Neuronal stem cell (in vitro differentiated cells): ENCODE results near the gene RNF10.

Source experiments
- DNase-seq: peaks from one replicate; pipeline ENCODE4 v3.0.0-alpha.2; 2013; ENCODE audit warnings: low spot score
- H2AFZ ChIP-seq: one replicate; pipeline ENCODE4 v1.6.1; 2013; ENCODE audit warnings: mild to moderate bottlenecking, low read length, inconsistent platforms
- H2AK5ac ChIP-seq: 2 replicates; pipeline ENCODE4 v1.6.1; 2013; ENCODE audit warnings: low read depth, mild to moderate bottlenecking, inconsistent platforms, low read length, moderate library complexity, mixed read lengths
- H2BK120ac ChIP-seq: 2 replicates; pipeline ENCODE4 v1.6.1; 2013; ENCODE audit warnings: low read depth, mild to moderate bottlenecking, inconsistent platforms, low read length, moderate library complexity, mixed read lengths
- H2BK12ac ChIP-seq: one replicate; pipeline ENCODE4 v1.6.1; 2013; ENCODE audit warnings: low read length, inconsistent platforms
- H2BK15ac ChIP-seq: 2 replicates; pipeline ENCODE4 v1.6.1; 2013; ENCODE audit warnings: mild to moderate bottlenecking, low read length, inconsistent platforms, mixed read lengths
- H2BK5ac ChIP-seq: one replicate; pipeline ENCODE4 v1.6.1; 2013; ENCODE audit warnings: inconsistent platforms, mild to moderate bottlenecking, low read length, moderate library complexity
- H3K14ac ChIP-seq: one replicate; pipeline ENCODE4 v1.6.1; 2013; ENCODE audit warnings: low read length, inconsistent platforms
- H3K18ac ChIP-seq: 2 replicates; pipeline ENCODE4 v1.6.1; 2013; ENCODE audit warnings: low read length, inconsistent platforms
- H3K23ac ChIP-seq: 2 replicates; pipeline ENCODE4 v1.6.1; 2013; ENCODE audit warnings: low read depth, mild to moderate bottlenecking, mixed read lengths, low read length, inconsistent platforms; ENCODE audit not compliant: poor library complexity
- H3K27ac ChIP-seq: replicated peaks from 3 replicates; pipeline ENCODE4 v1.5.1; 2013; ENCODE audit warnings: low read length, inconsistent platforms
- H3K27me3 ChIP-seq, 3 experiments: 2 replicates each; pipeline ENCODE4 v1.6.1; 2013; ENCODE audit warnings: low read length in 3 of 3, mild to moderate bottlenecking in 2 of 3, inconsistent platforms in 1 of 3, low read depth in 1 of 3, mixed read lengths in 1 of 3, moderate library complexity in 1 of 3; ENCODE audit not compliant: control insufficient read depth in 3 of 3, insufficient read depth in 3 of 3
- H3K36me3 ChIP-seq, 2 donors: replicated peaks in 1 of 2; 2 replicates each; pipeline ENCODE4 v1.6.1; 2013; ENCODE audit warnings: low read length in 2 of 2; ENCODE audit not compliant: control insufficient read depth in 2 of 2, insufficient read depth in 2 of 2
- H3K4ac ChIP-seq: 2 replicates; pipeline ENCODE4 v1.6.1; 2013; ENCODE audit warnings: inconsistent platforms, mild to moderate bottlenecking, low read length, moderate library complexity
- H3K4me1 ChIP-seq, 2 donors: 1 replicate in 1 of 2; 2 replicates in 1 of 2; pipeline ENCODE4 v1.6.1; 2013; ENCODE audit warnings: low read length in 2 of 2, low read depth in 1 of 2; ENCODE audit not compliant: control insufficient read depth in 2 of 2, insufficient read depth in 1 of 2
- H3K4me2 ChIP-seq: one replicate; pipeline ENCODE4 v1.6.1; 2013; ENCODE audit warnings: mild to moderate bottlenecking, low read length, inconsistent platforms; ENCODE audit not compliant: insufficient read depth, poor library complexity, severe bottlenecking
- H3K4me3 ChIP-seq, 2 donors: 2 replicates each; pipeline ENCODE4 v1.5.1; 2013; ENCODE audit warnings: low read length in 2 of 2, mild to moderate bottlenecking in 2 of 2, inconsistent platforms in 1 of 2, moderate library complexity in 1 of 2
- H3K79me1 ChIP-seq: one replicate; pipeline ENCODE4 v1.6.1; 2013; ENCODE audit warnings: low read depth, mild to moderate bottlenecking, inconsistent platforms, low read length, moderate library complexity
- H3K9ac ChIP-seq: one replicate; pipeline ENCODE4 v1.6.1; 2013; ENCODE audit warnings: mild to moderate bottlenecking, low read depth, low read length, inconsistent platforms; ENCODE audit not compliant: poor library complexity
- H3K9me3 ChIP-seq, 2 donors: replicated peaks in 1 of 2; 2 replicates each; pipeline versions ENCODE3 to v1.6.1; 2013; ENCODE audit warnings: low read length in 2 of 2, mild to moderate bottlenecking in 2 of 2, inconsistent platforms in 1 of 2, low read depth in 1 of 2, mixed read lengths in 1 of 2, moderate library complexity in 1 of 2; ENCODE audit not compliant: control insufficient read depth in 2 of 2, insufficient read depth in 1 of 2
- H4K8ac ChIP-seq: one replicate; pipeline ENCODE4 v1.6.1; 2013; ENCODE audit warnings: low read depth, mild to moderate bottlenecking, inconsistent platforms, low read length, moderate library complexity
- H4K91ac ChIP-seq: one replicate; pipeline ENCODE4 v1.6.1; 2013; ENCODE audit warnings: low read length, low read depth, mild to moderate bottlenecking, inconsistent platforms; ENCODE audit not compliant: poor library complexity
- WGBS, 2 donors: extraction: QIAGEN DNeasy Blood & Tissue Kit; methylation state at CpG; one replicate each; pipeline ENCODE4 v1.1.7; 2013; ENCODE audit warnings: missing lambda C conversion rate in 2 of 2, mixed read lengths in 1 of 2; ENCODE audit not compliant: insufficient read length in 2 of 2, insufficient replicate concordance in 1 of 2; ENCODE audit errors: extremely low coverage in 2 of 2; 5-methylcytosine and 5-hydroxymethylcytosine counted together

RNF10 gene

DNA sequence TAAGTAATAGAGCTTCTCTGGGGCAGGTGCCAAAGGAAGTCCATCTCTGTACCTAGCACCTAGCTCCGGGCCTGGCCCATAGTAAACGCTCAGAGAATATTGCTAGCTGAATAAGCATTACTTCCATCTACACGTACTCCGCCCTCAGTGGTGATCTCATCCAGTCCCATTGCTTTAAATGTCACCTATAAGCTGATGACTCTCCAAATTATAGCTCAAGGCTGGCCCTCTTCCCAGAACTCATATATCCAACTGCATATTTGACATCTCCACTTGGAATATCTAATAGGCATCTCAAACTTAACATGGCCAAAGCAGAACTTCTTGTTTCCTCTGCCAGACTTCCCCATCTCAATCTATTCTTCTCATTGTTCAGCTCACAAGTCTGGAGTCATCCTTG is 45.1 kb upstream of the RNF10 start:
- no peak overlapping the region for H3K4me2 ChIP-seq
- no peak overlapping the region for H3K18ac ChIP-seq
- no peak overlapping the region for H4K91ac ChIP-seq
- H3K23ac ChIP-seq = no peak overlapping the region
- H3K36me3 ChIP-seq = peaks cover 0 to 25% of the 10 kb centered on the region in 2 donors
- H3K4me3 ChIP-seq = no peak overlapping the region
- H3K4ac ChIP-seq = no peak overlapping the region
- no peak for DNase-seq
- no peak overlapping the region for H2BK120ac ChIP-seq
- H2AK5ac ChIP-seq = no peak overlapping the region
- no CpG with 5 or more reads among the region's 4 CpGs for WGBS, 2 donors
- no peak overlapping the region for H2BK5ac ChIP-seq
- H3K9me3 ChIP-seq = peaks cover 0 to 2% of the 10 kb centered on the region in 2 donors
- peaks cover 0 to 3% of the 10 kb centered on the region in 2 donors for H3K4me1 ChIP-seq
- no peak overlapping the region for H2BK12ac ChIP-seq
- no peak overlapping the region for H2AFZ ChIP-seq
- H3K79me1 ChIP-seq = no peaks in the 10 kb centered on the region
- no peak overlapping the region for H3K27ac ChIP-seq
- H2BK15ac ChIP-seq = no peak overlapping the region
- H3K27me3 ChIP-seq = no peaks in the 10 kb centered on the region
- no peak overlapping the region for H3K14ac ChIP-seq
- H4K8ac ChIP-seq = no peak overlapping the region
- no peak overlapping the region for H3K9ac ChIP-seq

DNA sequence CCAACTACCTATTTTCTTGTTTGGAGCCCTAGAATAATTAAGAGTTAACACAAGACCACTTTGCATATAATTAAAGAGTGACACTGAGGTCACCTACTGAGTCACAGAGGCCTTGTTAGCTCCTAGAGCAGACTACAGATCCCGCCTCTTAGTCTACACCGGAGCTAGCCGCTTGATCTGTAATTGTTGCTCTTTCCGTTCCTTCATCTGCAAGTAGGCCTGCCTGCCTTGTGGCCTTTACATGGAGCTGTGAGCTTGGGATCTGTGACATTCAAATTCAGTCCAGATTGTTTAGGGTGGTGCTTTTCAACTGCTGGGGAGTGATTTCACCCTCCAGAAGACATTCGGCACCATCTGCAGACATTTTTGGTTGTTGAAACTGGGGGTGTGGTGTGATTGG is 43.8 kb upstream of the RNF10 start:
- Histone ChIP-seq H3K4me2 (no peak overlapping the region), H3K4me3 (peak overlapping the region in 1 of 2 donors; percentile 25), H3K9me3 (peaks cover 0 to 2% of the 10 kb centered on the region in 2 donors), H2AFZ (no peak overlapping the region), H3K9ac (no peak overlapping the region), H3K4ac (no peak overlapping the region), H3K36me3 (peaks cover 0 to 25% of the 10 kb centered on the region in 2 donors), H2BK120ac (no peak overlapping the region), H3K23ac (no peak overlapping the region), H3K79me1 (no peaks in the 10 kb centered on the region), H2BK5ac (no peak overlapping the region), H3K18ac (no peak overlapping the region), H2BK12ac (no peak overlapping the region), H3K27ac (no peak overlapping the region), H3K4me1 (peaks cover 2 to 7% of the 10 kb centered on the region in 2 donors), H4K8ac (no peak overlapping the region), H2AK5ac (no peak overlapping the region), H3K14ac (no peak overlapping the region), H4K91ac (no peak overlapping the region), H3K27me3 (no peaks in the 10 kb centered on the region), H2BK15ac (no peak overlapping the region)
- DNase-seq = no peak
- no CpG with 5 or more reads among the region's 5 CpGs for WGBS, 2 donors

- peaks cover 0 to 2% of the 10 kb centered on the region in 2 donors for H3K9me3 ChIP-seq
Observed at GRCh38 chr12:120490833-120491512, 43.2 kb upstream of the RNF10 start.

DNA sequence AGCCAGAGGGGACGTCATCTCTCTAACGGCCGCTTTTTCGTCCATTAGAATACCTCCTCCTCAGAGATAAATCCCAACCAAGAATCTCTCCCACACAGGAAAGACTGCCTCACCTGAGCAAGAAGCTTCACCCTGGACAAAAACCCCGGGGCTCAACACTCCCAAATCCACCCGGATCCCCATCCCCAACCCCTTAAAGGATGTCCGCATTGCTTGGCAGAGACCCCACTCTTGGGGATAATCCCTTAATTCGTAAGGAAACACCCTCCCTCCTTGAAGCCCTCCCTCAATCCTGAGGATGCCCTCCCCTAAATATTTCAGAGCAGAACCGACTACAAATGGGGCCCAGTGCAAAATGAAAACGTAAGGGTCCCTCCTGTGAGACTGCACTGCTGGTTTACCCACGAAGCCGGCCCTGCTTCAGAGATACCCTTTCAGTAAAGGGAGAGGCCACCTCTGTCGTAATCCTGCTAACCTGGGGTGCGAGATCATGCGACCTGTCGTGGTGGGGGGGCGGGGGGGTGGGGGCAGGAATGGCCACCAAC is 38.9 kb upstream of the RNF10 start:
- H2AK5ac ChIP-seq = no peak overlapping the region
- no peaks in the 10 kb centered on the region for H3K9me3 ChIP-seq
- H4K91ac ChIP-seq = no peak overlapping the region
- H2BK15ac ChIP-seq = no peak overlapping the region
- no peak overlapping the region for H4K8ac ChIP-seq
- H3K4me1 ChIP-seq = peaks cover 6 to 10% of the 10 kb centered on the region in 2 donors
- H2AFZ ChIP-seq = peak overlapping the region; percentile 70
- WGBS, 2 donors = no CpG with 5 or more reads among the region's 17 CpGs
- no peaks in the 10 kb centered on the region for H3K27me3 ChIP-seq
- no peak overlapping the region for H3K23ac ChIP-seq
- peak overlapping the region; percentile 37 to 86 for H3K4me3 ChIP-seq
- no peak overlapping the region for H3K9ac ChIP-seq
- no peak for DNase-seq
- H3K27ac ChIP-seq = no peak overlapping the region
- H2BK120ac ChIP-seq = no peak overlapping the region
- no peak overlapping the region for H2BK12ac ChIP-seq
- peaks cover 3 to 48% of the 10 kb centered on the region in 2 donors for H3K36me3 ChIP-seq
- no peak overlapping the region for H2BK5ac ChIP-seq
- H3K18ac ChIP-seq = no peak overlapping the region
- H3K4ac ChIP-seq = no peak overlapping the region
- no peak overlapping the region for H3K14ac ChIP-seq
- peak overlapping the region; percentile 50 for H3K4me2 ChIP-seq
- no peaks in the 10 kb centered on the region for H3K79me1 ChIP-seq

More at GRCh38 chr12:120490833-120491512, 43.2 kb upstream of the RNF10 start:
- Histone ChIP-seq H3K14ac (no peak overlapping the region), H3K4ac (no peak overlapping the region), H2BK5ac (no peak overlapping the region), H3K4me1 (peaks cover 3 to 8% of the 10 kb centered on the region in 2 donors), H2AK5ac (no peak overlapping the region), H3K27ac (no peak overlapping the region), H2BK15ac (no peak overlapping the region), H3K18ac (no peak overlapping the region), H4K8ac (no peak overlapping the region), H4K91ac (peak overlapping the region; percentile 53), H3K36me3 (peaks cover 0 to 25% of the 10 kb centered on the region in 2 donors), H2AFZ (no peak overlapping the region), H3K4me3 (no peak overlapping the region), H2BK12ac (no peak overlapping the region), H3K27me3 (no peaks in the 10 kb centered on the region), H3K79me1 (no peaks in the 10 kb centered on the region), H3K23ac (peak overlapping the region; percentile 11), H3K4me2 (no peak overlapping the region), H3K9ac (no peak overlapping the region), H2BK120ac (no peak overlapping the region)
- no CpG with 5 or more reads among the region's 2 CpGs for WGBS, 2 donors
- no peak for DNase-seq
